Epithelial cell of proximal tubule (primary cell): ENCODE results near the gene NHERF2. TPM values are rescaled to one million over a fixed set of nuclear protein-coding genes. Genes with fewer than 3 reads are reported as not detected.

ENCODE experiments used
- DNase-seq: peaks from one replicate; pipeline ENCODE4 v3.0.0-alpha.2; 2011; ENCODE audit warnings: low read depth
- H3K4me3 ChIP-seq: 2 replicates; pipeline ENCODE4 v1.5.1; 2011; ENCODE audit warnings: low read depth, mild to moderate bottlenecking, low read length
- CTCF ChIP-seq: conservative IDR thresholded peaks from 2 replicates; pipeline ENCODE4 v1.5.1; 2012; ENCODE audit warnings: low read depth, mild to moderate bottlenecking, low read length
- total RNA-seq: library from RNA; depleted of rRNA; stranded (reverse); fragments of >200 nt; gene quantifications from 2 replicates; pipeline ENCODE4 v1.2.3, GENCODE V29; 2015

NHERF2 gene
- total RNA-seq, 1 donor from 2014 or later = 29.9 TPM

- no peak for TF ChIP-seq CTCF
- no peak for DNase-seq
- H3K4me3 ChIP-seq = no peak overlapping the region
Measured at GRCh38 chr16:2043667-2044451, 17.2 kb downstream of the NHERF2 start.

- TF ChIP-seq CTCF = no peak
- H3K4me3 ChIP-seq = no peak overlapping the region
- no peak for DNase-seq
Measured at GRCh38 chr16:2044541-2044940, 17.8 kb downstream of the NHERF2 start.

- no peak overlapping the region for H3K4me3 ChIP-seq
- DNase-seq = no peak
- no peak for TF ChIP-seq CTCF
Measured at GRCh38 chr16:2045965-2046892, 19.5 kb downstream of the NHERF2 start.

- DNase-seq = no peak
- TF ChIP-seq CTCF = no peak
- peak overlapping the region; percentile 75 for H3K4me3 ChIP-seq
Measured at GRCh38 chr16:2046893-2047329, 20.2 kb downstream of the NHERF2 start.

GRCh38 chr16:2047330-2048115 is 20.8 kb downstream of the NHERF2 start, which contains the start of the genes NTHL1 and TSC2:
NTHL1 (minus strand) TSS chr16:2047834; CDS start chr16:2047823, 11 bp downstream.
TSC2 (plus strand) TSS chr16:2047985; CDS start chr16:2048616, 631 bp downstream.
- TF ChIP-seq CTCF = peak; percentile 28
- H3K4me3 ChIP-seq = peak within 1 kb of the TSS; percentile 75
- DNase-seq = peak; percentile 39

- H3K4me3 ChIP-seq = peak overlapping the region; percentile 75
- TF ChIP-seq CTCF = no peak
- DNase-seq = no peak
Measured at GRCh38 chr16:2048116-2048543, 21.4 kb downstream of the NHERF2 start.
